PC-9 (cell line): Measurements from ENCODE around the gene ITGB5.

Source experiments
- EZH2 ChIP-seq: fragments of 200-600 bp; sonication (generic); IDR thresholded peaks from 2 replicates; pipeline ENCODE4 v1.8.0; 2017; ENCODE audit warnings: antibody characterized with exemption, low read depth
- TF ChIP-seq, protein P1 (sequence below): fragments of 200-600 bp; sonication (generic); conservative IDR thresholded peaks from 2 replicates; pipeline ENCODE4 v1.6.1; 2017; ENCODE audit warnings: mixed run types, antibody characterized with exemption, mild to moderate bottlenecking, moderate library complexity

DNA sequence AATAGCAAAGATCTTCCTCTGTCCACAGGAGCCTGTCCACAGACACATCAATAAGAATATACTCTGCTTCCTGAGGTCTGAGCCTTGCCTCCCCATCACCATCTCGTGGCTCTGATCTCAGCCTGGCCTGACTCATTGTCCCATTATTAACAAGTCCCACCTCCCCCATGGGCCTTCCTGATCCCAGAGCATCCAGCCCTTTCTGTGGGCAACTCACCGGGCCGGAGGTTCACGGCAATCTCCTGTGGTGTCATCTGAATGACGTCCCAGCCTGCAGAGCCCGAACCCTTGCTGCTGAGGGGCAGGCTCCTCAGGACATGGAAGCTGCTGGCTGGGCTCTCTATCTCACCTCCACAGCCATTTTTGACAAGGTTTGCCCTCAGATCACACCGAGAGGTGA is 28.1 kb downstream of the ITGB5 start:
- TF ChIP-seq, protein P1, sequence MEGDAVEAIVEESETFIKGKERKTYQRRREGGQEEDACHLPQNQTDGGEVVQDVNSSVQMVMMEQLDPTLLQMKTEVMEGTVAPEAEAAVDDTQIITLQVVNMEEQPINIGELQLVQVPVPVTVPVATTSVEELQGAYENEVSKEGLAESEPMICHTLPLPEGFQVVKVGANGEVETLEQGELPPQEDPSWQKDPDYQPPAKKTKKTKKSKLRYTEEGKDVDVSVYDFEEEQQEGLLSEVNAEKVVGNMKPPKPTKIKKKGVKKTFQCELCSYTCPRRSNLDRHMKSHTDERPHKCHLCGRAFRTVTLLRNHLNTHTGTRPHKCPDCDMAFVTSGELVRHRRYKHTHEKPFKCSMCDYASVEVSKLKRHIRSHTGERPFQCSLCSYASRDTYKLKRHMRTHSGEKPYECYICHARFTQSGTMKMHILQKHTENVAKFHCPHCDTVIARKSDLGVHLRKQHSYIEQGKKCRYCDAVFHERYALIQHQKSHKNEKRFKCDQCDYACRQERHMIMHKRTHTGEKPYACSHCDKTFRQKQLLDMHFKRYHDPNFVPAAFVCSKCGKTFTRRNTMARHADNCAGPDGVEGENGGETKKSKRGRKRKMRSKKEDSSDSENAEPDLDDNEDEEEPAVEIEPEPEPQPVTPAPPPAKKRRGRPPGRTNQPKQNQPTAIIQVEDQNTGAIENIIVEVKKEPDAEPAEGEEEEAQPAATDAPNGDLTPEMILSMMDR, result no peak
- no peak for TF ChIP-seq EZH2
